Measurements from ENCODE around the gene CIB4.

Gene CIB4

GRCh38 chr2:26557244-26557925 lies 83.8 kb downstream of the CIB4 start:
- H3K4me3 ChIP-seq (ENCODE audit: low read length): no peak overlapping the region
- no peak for TF ChIP-seq ZNF274 (IDR thresholded peaks at IDR 0.05; ENCODE audit: low read depth, low read length)

GRCh38 chr2:26556309-26557243 lies 84.6 kb downstream of the CIB4 start:
- TF ChIP-seq ZNF274 (IDR thresholded peaks at IDR 0.05; ENCODE audit: low read depth, low read length): no peak
- H3K4me3 ChIP-seq (ENCODE audit: low read length): no peak overlapping the region

GRCh38 chr2:26555246-26556133 lies 85.7 kb downstream of the CIB4 start:
- no peak overlapping the region for H3K4me3 ChIP-seq (ENCODE audit: low read length)
- TF ChIP-seq ZNF274 (IDR thresholded peaks at IDR 0.05; ENCODE audit: low read depth, low read length): no peak

- TF ChIP-seq ZNF274 (IDR thresholded peaks at IDR 0.05; ENCODE audit: low read depth, low read length): no peak
- H3K4me3 ChIP-seq (ENCODE audit: low read length): no peak overlapping the region
Measured at GRCh38 chr2:26552641-26553374, 88.4 kb downstream of the CIB4 start.

GRCh38 chr2:26550276-26551015 lies 90.7 kb downstream of the CIB4 start:
- TF ChIP-seq ZNF274 (IDR thresholded peaks at IDR 0.05; ENCODE audit: low read depth, low read length): no peak
- no peak overlapping the region for H3K4me3 ChIP-seq (ENCODE audit: low read length)

GRCh38 chr2:26542676-26543505 lies 98.3 kb downstream of the CIB4 start:
- TF ChIP-seq ZNF274 (IDR thresholded peaks at IDR 0.05; ENCODE audit: low read depth, low read length): no peak
- H3K4me3 ChIP-seq (ENCODE audit: low read length): no peak overlapping the region

- no peak for TF ChIP-seq ZNF274 (IDR thresholded peaks at IDR 0.05; ENCODE audit: low read depth, low read length)
- no peak overlapping the region for H3K4me3 ChIP-seq (ENCODE audit: low read length)
Measured at GRCh38 chr2:26542194-26542455, 99.0 kb downstream of the CIB4 start.

- no peak for TF ChIP-seq ZNF274 (IDR thresholded peaks at IDR 0.05; ENCODE audit: low read depth, low read length)
- no peak overlapping the region for H3K4me3 ChIP-seq (ENCODE audit: low read length)
Measured at GRCh38 chr2:26541401-26542193, 99.6 kb downstream of the CIB4 start.

- TF ChIP-seq ZNF274 (IDR thresholded peaks at IDR 0.05; ENCODE audit: low read depth, low read length): no peak
- no peak overlapping the region for H3K4me3 ChIP-seq (ENCODE audit: low read length)
Measured at GRCh38 chr2:26540961-26541360, 100.2 kb downstream of the CIB4 start.

GRCh38 chr2:26540306-26540705 lies 100.9 kb downstream of the CIB4 start:
- no peak overlapping the region for H3K4me3 ChIP-seq (ENCODE audit: low read length)
- no peak for TF ChIP-seq ZNF274 (IDR thresholded peaks at IDR 0.05; ENCODE audit: low read depth, low read length)

- no peak overlapping the region for H3K4me3 ChIP-seq (ENCODE audit: low read length)
- TF ChIP-seq ZNF274 (IDR thresholded peaks at IDR 0.05; ENCODE audit: low read depth, low read length): no peak
Measured at GRCh38 chr2:26537826-26538475, 103.2 kb downstream of the CIB4 start.

Measured in GM08714 (cell line).